Activated CD4-positive, alpha-beta T cell treated with anti-CD3 and anti-CD28 coated beads, Interleukin-2, amount 10 ng/mL, durations not matched to agents 7 days and 5 days (primary cell): ENCODE measurements around the gene BPIFA3. TPM values are rescaled to one million over a fixed set of nuclear protein-coding genes. Genes with fewer than 3 reads are reported as not detected.

Source experiments
- CTCF ChIA-PET: fragments of 350-600 bp; sonication (Branson Sonifier 250); formaldehyde crosslinking; loops from one replicate; lab custom pipeline; 2021; ENCODE audit warnings: antibody characterized with exemption; lab: Charles Lee
- POLR2A ChIA-PET: fragments of 350-600 bp; sonication (Branson Sonifier 250); formaldehyde crosslinking; loops from one replicate; lab custom pipeline; 2021; ENCODE audit warnings: antibody characterized with exemption; lab: Charles Lee
- DNase-seq: peaks from one replicate; pipeline ENCODE4 v3.0.0-alpha.2; 2020
- H3K27ac Mint-ChIP-seq: one replicate; pipeline ENCODE4 v1.8.0; 2021; ENCODE audit warnings: mild to moderate bottlenecking, moderate library complexity, mixed read lengths
- H3K27me3 Mint-ChIP-seq: one replicate; pipeline ENCODE4 v1.8.0; 2021; ENCODE audit warnings: mixed read lengths
- H3K36me3 Mint-ChIP-seq: one replicate; pipeline ENCODE4 v1.8.0; 2021; ENCODE audit warnings: low read depth, mixed read lengths
- H3K4me1 Mint-ChIP-seq: one replicate; pipeline ENCODE4 v1.8.0; 2021; ENCODE audit warnings: mixed read lengths
- H3K4me3 Mint-ChIP-seq: one replicate; pipeline ENCODE4 v1.8.0; 2021; ENCODE audit warnings: mild to moderate bottlenecking, moderate library complexity, mixed read lengths
- H3K9me3 Mint-ChIP-seq: one replicate; pipeline ENCODE4 v1.8.0; 2021; ENCODE audit warnings: mixed read lengths
- total RNA-seq, 2 experiments: library from RNA; stranded (reverse); gene quantifications; one replicate each; pipeline ENCODE4 v1.2.3, GENCODE V29; 2021

The BPIFA3 gene
- total RNA-seq, 2 experiments from 2014 or later = not detected

GRCh38 chr20:33188421-33188820 is 28.7 kb upstream of the BPIFA3 start:
- Mint-ChIP-seq H3K27me3 (no peaks in the 10 kb centered on the region), H3K4me1 (no peaks in the 10 kb centered on the region), H3K36me3 (no peaks in the 10 kb centered on the region), H3K9me3 (no peaks in the 10 kb centered on the region), H3K4me3 (no peak overlapping the region), H3K27ac (no peak overlapping the region)
- ChIA-PET POLR2A (no interaction called here), CTCF (interaction anchor here (0.8 kb wide), 1 partner anchor 14 kb away, joined by 5 read pairs; no protein-coding TSS in a partner anchor)
- DNase-seq = no peak

GRCh38 chr20:33191484-33191883 is 25.7 kb upstream of the BPIFA3 start:
- H3K4me1 Mint-ChIP-seq = no peaks in the 10 kb centered on the region
- H3K4me3 Mint-ChIP-seq = no peak overlapping the region
- H3K36me3 Mint-ChIP-seq = no peaks in the 10 kb centered on the region
- no peaks in the 10 kb centered on the region for H3K9me3 Mint-ChIP-seq
- ChIA-PET POLR2A (no interaction called here), CTCF (no interaction called here)
- no peak overlapping the region for H3K27ac Mint-ChIP-seq
- no peaks in the 10 kb centered on the region for H3K27me3 Mint-ChIP-seq
- DNase-seq = no peak

- H3K9me3 Mint-ChIP-seq = no peaks in the 10 kb centered on the region
- ChIA-PET POLR2A (no interaction called here), CTCF (interaction anchor here (1.5 kb wide), 1 partner anchor 35 kb away, joined by 3 read pairs; no protein-coding TSS in a partner anchor)
- no peaks in the 10 kb centered on the region for H3K27me3 Mint-ChIP-seq
- no peaks in the 10 kb centered on the region for H3K4me1 Mint-ChIP-seq
- DNase-seq = no peak
- no peak overlapping the region for H3K4me3 Mint-ChIP-seq
- H3K27ac Mint-ChIP-seq = no peak overlapping the region
- no peaks in the 10 kb centered on the region for H3K36me3 Mint-ChIP-seq
These were observed 25.2 kb upstream of the BPIFA3 start for GRCh38 chr20:33191955-33192354.

GRCh38 chr20:33192912-33193501 is 24.1 kb upstream of the BPIFA3 start:
- no peaks in the 10 kb centered on the region for H3K4me1 Mint-ChIP-seq
- H3K9me3 Mint-ChIP-seq = no peaks in the 10 kb centered on the region
- no peak overlapping the region for H3K27ac Mint-ChIP-seq
- no peaks in the 10 kb centered on the region for H3K27me3 Mint-ChIP-seq
- DNase-seq = no peak
- no peaks in the 10 kb centered on the region for H3K36me3 Mint-ChIP-seq
- ChIA-PET CTCF (interaction anchor here (1.5 kb wide), 1 partner anchor 34 kb away, joined by 3 read pairs; no protein-coding TSS in a partner anchor), POLR2A (no interaction called here)
- no peak overlapping the region for H3K4me3 Mint-ChIP-seq

GRCh38 chr20:33199026-33199425 is 18.1 kb upstream of the BPIFA3 start:
- Mint-ChIP-seq H3K27ac (no peak overlapping the region), H3K4me3 (no peak overlapping the region), H3K36me3 (no peaks in the 10 kb centered on the region), H3K27me3 (peaks cover 1% of the 10 kb centered on the region), H3K9me3 (no peaks in the 10 kb centered on the region), H3K4me1 (no peaks in the 10 kb centered on the region)
- ChIA-PET CTCF (interaction anchor here (1.0 kb wide), 1 partner anchor 16 kb away, joined by 4 read pairs; no protein-coding TSS in a partner anchor), POLR2A (no interaction called here)
- DNase-seq = no peak

- DNase-seq = no peak
- no peaks in the 10 kb centered on the region for H3K9me3 Mint-ChIP-seq
- no peak overlapping the region for H3K27ac Mint-ChIP-seq
- H3K27me3 Mint-ChIP-seq = peaks cover 4% of the 10 kb centered on the region
- H3K4me3 Mint-ChIP-seq = no peak overlapping the region
- no peaks in the 10 kb centered on the region for H3K36me3 Mint-ChIP-seq
- H3K4me1 Mint-ChIP-seq = no peaks in the 10 kb centered on the region
- ChIA-PET POLR2A (no interaction called here), CTCF (interaction anchor here (1.1 kb wide), 1 partner anchor 14 kb away, joined by 5 read pairs; no protein-coding TSS in a partner anchor)
These were observed 14.7 kb upstream of the BPIFA3 start for GRCh38 chr20:33202451-33202850.

GRCh38 chr20:33203444-33203843 is 13.7 kb upstream of the BPIFA3 start:
- POLR2A ChIA-PET = no interaction called here
- H3K4me3 Mint-ChIP-seq = no peak overlapping the region

GRCh38 chr20:33209789-33210188 is 7.4 kb upstream of the BPIFA3 start:
- POLR2A ChIA-PET = no interaction called here
- CTCF ChIA-PET = interaction anchor here (0.6 to 1.0 kb wide), 2 partner anchors 141 to 307 kb away, joined by 3 read pairs; no protein-coding TSS in a partner anchor
- Mint-ChIP-seq H3K4me3 (no peak overlapping the region), H3K4me1 (no peaks in the 10 kb centered on the region), H3K27ac (no peak overlapping the region), H3K9me3 (no peaks in the 10 kb centered on the region), H3K27me3 (peaks cover 16% of the 10 kb centered on the region), H3K36me3 (no peaks in the 10 kb centered on the region)
- DNase-seq = peak; percentile 62

More at GRCh38 chr20:33203444-33203843, 13.7 kb upstream of the BPIFA3 start:
- Mint-ChIP-seq H3K9me3 (no peaks in the 10 kb centered on the region), H3K36me3 (no peaks in the 10 kb centered on the region), H3K27ac (no peak overlapping the region), H3K27me3 (peaks cover 7% of the 10 kb centered on the region), H3K4me1 (no peaks in the 10 kb centered on the region)
- no peak for DNase-seq
- CTCF ChIA-PET = interaction anchor here (1.1 kb wide), 1 partner anchor 15 kb away, joined by 5 read pairs; no protein-coding TSS in a partner anchor

- no peak overlapping the region for H3K27ac Mint-ChIP-seq
- H3K4me3 Mint-ChIP-seq = no peak overlapping the region
- no peaks in the 10 kb centered on the region for H3K4me1 Mint-ChIP-seq
- no peaks in the 10 kb centered on the region for H3K36me3 Mint-ChIP-seq
- H3K27me3 Mint-ChIP-seq = peaks cover 15% of the 10 kb centered on the region
- POLR2A ChIA-PET = no interaction called here
- DNase-seq = no peak
- CTCF ChIA-PET = interaction anchor here (1.0 kb wide), 1 partner anchor 308 kb away, joined by 3 read pairs; no protein-coding TSS in a partner anchor
- H3K9me3 Mint-ChIP-seq = no peaks in the 10 kb centered on the region
These were observed 6.8 kb upstream of the BPIFA3 start for GRCh38 chr20:33210371-33210770.

- Mint-ChIP-seq H3K4me3 (no peak overlapping the region), H3K27ac (no peak overlapping the region), H3K4me1 (no peaks in the 10 kb centered on the region), H3K9me3 (no peaks in the 10 kb centered on the region), H3K27me3 (peaks cover 15% of the 10 kb centered on the region), H3K36me3 (no peaks in the 10 kb centered on the region)
- peak; percentile 50 for DNase-seq
- CTCF ChIA-PET = interaction anchor here (0.6 to 1.4 kb wide), 2 partner anchors 315 to 888 kb away, joined by 3 to 4 read pairs; no protein-coding TSS in a partner anchor
- POLR2A ChIA-PET = no interaction called here
These were observed 5.2 kb upstream of the BPIFA3 start for GRCh38 chr20:33211817-33212424.

GRCh38 chr20:33224399-33224798 is 7.2 kb downstream of the BPIFA3 start:
- no peak for DNase-seq
- Mint-ChIP-seq H3K9me3 (no peaks in the 10 kb centered on the region), H3K27ac (no peak overlapping the region), H3K4me3 (no peak overlapping the region), H3K36me3 (no peaks in the 10 kb centered on the region), H3K4me1 (no peaks in the 10 kb centered on the region), H3K27me3 (peaks cover 16% of the 10 kb centered on the region)
- POLR2A ChIA-PET = no interaction called here
- CTCF ChIA-PET = no interaction called here

GRCh38 chr20:33229843-33230242 is 12.7 kb downstream of the BPIFA3 start:
- H3K27ac Mint-ChIP-seq = peak overlapping the region; percentile 39
- CTCF ChIA-PET = interaction anchor here (0.6 to 1.1 kb wide), 2 partner anchors 9 to 333 kb away, joined by 4 to 5 read pairs; no protein-coding TSS in a partner anchor
- peaks cover 18% of the 10 kb centered on the region for H3K27me3 Mint-ChIP-seq
- H3K36me3 Mint-ChIP-seq = no peaks in the 10 kb centered on the region
- no peak for DNase-seq
- no peak overlapping the region for H3K4me3 Mint-ChIP-seq
- no peaks in the 10 kb centered on the region for H3K9me3 Mint-ChIP-seq
- POLR2A ChIA-PET = no interaction called here
- H3K4me1 Mint-ChIP-seq = peaks cover 17% of the 10 kb centered on the region

GRCh38 chr20:33231237-33231636 is 14.1 kb downstream of the BPIFA3 start:
- DNase-seq = no peak
- CTCF ChIA-PET = interaction anchor here (0.7 kb wide), 1 partner anchor 91 kb away, joined by 6 read pairs; no protein-coding TSS in a partner anchor
- peaks cover 17% of the 10 kb centered on the region for H3K4me1 Mint-ChIP-seq
- H3K4me3 Mint-ChIP-seq = no peak overlapping the region
- peaks cover 13% of the 10 kb centered on the region for H3K27me3 Mint-ChIP-seq
- H3K36me3 Mint-ChIP-seq = no peaks in the 10 kb centered on the region
- H3K27ac Mint-ChIP-seq = no peak overlapping the region
- POLR2A ChIA-PET = no interaction called here
- H3K9me3 Mint-ChIP-seq = no peaks in the 10 kb centered on the region
